ENCODE measurements around the gene MT1H.

GRCh38 chr16:56716761-56717160 lies 47.1 kb downstream of the MT1H start:
- no peak for TF ChIP-seq CTCF (IDR thresholded peaks at IDR 0.05 in 2 of 3, conservative IDR thresholded peaks at IDR 0.05 in 1 of 3; ENCODE audit: borderline replicate concordance in 1 of 3, insufficient read depth in 1 of 3, low read depth in 2 of 3, low read length in 2 of 3)
- TF ChIP-seq SP1 (IDR thresholded peaks at IDR 0.05; ENCODE audit: low read depth): no peak
- TF ChIP-seq ATF3 (IDR thresholded peaks at IDR 0.05): no peak
- TF ChIP-seq POLR2A (IDR thresholded peaks at IDR 0.05; ENCODE audit: borderline replicate concordance, extremely low read depth, insufficient read depth, insufficient read length): no peak
- no peak for TF ChIP-seq SIN3A (IDR thresholded peaks at IDR 0.05; ENCODE audit: low read depth)
- TF ChIP-seq CEBPB (IDR thresholded peaks at IDR 0.05; ENCODE audit: low read depth): no peak
- TF ChIP-seq ELF1 (IDR thresholded peaks at IDR 0.05; ENCODE audit: borderline replicate concordance, low read depth): no peak
- TF ChIP-seq POLR2AphosphoS5 (IDR thresholded peaks at IDR 0.05; ENCODE audit: low read depth, low read length): no peak
- no peak for TF ChIP-seq EZH2 (IDR thresholded peaks at IDR 0.05)
- TF ChIP-seq JUND (IDR thresholded peaks at IDR 0.05): no peak

Measured in HCT116 (cell line).